ENCODE measurements around the gene CDK3.

DNA sequence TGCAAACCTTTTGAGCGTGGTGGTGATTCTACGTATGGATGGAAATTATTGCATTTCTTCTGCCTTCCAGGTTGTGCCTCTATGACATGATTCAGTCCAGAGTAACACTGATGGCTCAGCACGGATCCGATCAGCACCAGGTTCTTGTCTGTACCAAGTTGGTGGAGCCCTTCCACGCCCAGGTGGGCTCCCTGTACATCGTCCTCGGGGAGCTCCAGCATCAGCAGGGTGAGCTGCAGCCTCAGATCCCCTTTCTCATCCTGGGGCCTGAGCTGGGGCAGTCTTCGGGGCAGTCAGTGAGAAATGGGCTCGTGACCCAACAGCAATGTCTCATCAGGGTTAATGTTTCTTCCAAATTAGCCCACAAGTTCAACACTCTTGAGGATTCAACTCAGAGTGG lies 9.3 kb upstream of the CDK3 start:
- TF ChIP-seq, protein P1, sequence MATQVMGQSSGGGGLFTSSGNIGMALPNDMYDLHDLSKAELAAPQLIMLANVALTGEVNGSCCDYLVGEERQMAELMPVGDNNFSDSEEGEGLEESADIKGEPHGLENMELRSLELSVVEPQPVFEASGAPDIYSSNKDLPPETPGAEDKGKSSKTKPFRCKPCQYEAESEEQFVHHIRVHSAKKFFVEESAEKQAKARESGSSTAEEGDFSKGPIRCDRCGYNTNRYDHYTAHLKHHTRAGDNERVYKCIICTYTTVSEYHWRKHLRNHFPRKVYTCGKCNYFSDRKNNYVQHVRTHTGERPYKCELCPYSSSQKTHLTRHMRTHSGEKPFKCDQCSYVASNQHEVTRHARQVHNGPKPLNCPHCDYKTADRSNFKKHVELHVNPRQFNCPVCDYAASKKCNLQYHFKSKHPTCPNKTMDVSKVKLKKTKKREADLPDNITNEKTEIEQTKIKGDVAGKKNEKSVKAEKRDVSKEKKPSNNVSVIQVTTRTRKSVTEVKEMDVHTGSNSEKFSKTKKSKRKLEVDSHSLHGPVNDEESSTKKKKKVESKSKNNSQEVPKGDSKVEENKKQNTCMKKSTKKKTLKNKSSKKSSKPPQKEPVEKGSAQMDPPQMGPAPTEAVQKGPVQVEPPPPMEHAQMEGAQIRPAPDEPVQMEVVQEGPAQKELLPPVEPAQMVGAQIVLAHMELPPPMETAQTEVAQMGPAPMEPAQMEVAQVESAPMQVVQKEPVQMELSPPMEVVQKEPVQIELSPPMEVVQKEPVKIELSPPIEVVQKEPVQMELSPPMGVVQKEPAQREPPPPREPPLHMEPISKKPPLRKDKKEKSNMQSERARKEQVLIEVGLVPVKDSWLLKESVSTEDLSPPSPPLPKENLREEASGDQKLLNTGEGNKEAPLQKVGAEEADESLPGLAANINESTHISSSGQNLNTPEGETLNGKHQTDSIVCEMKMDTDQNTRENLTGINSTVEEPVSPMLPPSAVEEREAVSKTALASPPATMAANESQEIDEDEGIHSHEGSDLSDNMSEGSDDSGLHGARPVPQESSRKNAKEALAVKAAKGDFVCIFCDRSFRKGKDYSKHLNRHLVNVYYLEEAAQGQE (IDR thresholded peaks at IDR 0.05; ENCODE audit: insufficient read depth in 1 of 2, low read depth in 2 of 2, low read length in 2 of 2): no peak
- TF ChIP-seq TAF1 (IDR thresholded peaks at IDR 0.05; ENCODE audit: borderline replicate concordance, insufficient read depth, low read length) (no peak), POLR2AphosphoS5 (IDR thresholded peaks at IDR 0.05; ENCODE audit: low read depth, low read length) (no peak), SIN3A (IDR thresholded peaks at IDR 0.05; ENCODE audit: borderline replicate concordance, insufficient read depth, low read length) (no peak), FOXP2 (optimal IDR thresholded peaks at IDR 0.05; ENCODE audit: borderline replicate concordance, extremely low read depth, extremely low read length, insufficient read depth) (no peak)

Measured in PFSK-1 (cell line).